SK-N-SH (cell line): ENCODE measurements around the gene NPW.

ENCODE experiments used
- CTCF ChIP-seq: fragments of 200-600 bp; sonication (generic); IDR thresholded peaks from 2 replicates; pipeline ENCODE4 v1.6.1; 2017; ENCODE audit warnings: antibody characterized with exemption, mild to moderate bottlenecking, moderate library complexity
- EP300 ChIP-seq, 2 experiments: IDR thresholded peaks; 2 replicates each; pipeline versions ENCODE4 v1.4.0 to v1.6.1; 2012; ENCODE audit warnings: borderline replicate concordance in 1 of 2, low read depth in 1 of 2, low read length in 1 of 2
- FOSL2 ChIP-seq: IDR thresholded peaks from 2 replicates; pipeline ENCODE4 v1.4.0; 2012; ENCODE audit warnings: low read depth, mild to moderate bottlenecking, moderate library complexity, borderline replicate concordance
- GATA2 ChIP-seq: sonication (generic); formaldehyde crosslinking; IDR thresholded peaks from 2 replicates; pipeline ENCODE4 v1.5.0; 2020; ENCODE audit warnings: mild to moderate bottlenecking, missing genetic modification reagents
- JUND ChIP-seq: IDR thresholded peaks from 2 replicates; pipeline ENCODE4 v1.4.0; 2012
- RCOR1 ChIP-seq: fragments of 150-350 bp; IDR thresholded peaks from 2 replicates; pipeline ENCODE4 v1.6.1; 2017; ENCODE audit warnings: antibody characterized with exemption, low read length

DNA sequence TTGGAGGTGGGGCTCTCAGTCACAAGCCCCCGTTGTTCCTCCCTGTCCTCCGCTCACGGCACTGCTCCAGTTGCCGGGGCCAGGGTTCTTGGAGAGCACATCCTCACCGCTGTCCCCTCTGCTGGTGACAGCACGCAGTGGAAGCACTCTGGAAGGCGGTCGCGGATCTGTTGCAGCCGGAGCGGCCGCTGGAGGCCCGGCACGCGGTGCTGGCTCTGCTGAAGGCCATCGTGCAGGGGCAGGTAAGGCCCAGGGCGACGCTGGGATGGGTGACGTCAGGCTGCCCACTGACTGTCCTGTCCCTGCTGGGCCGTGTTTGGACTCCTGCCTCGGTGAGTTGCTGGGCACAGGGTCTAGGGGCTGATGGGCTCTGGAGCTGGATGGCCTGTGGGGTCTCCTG, 33.6 kb downstream of the NPW start:
- no peak for TF ChIP-seq RCOR1
- no peak for TF ChIP-seq CTCF
- no peak for TF ChIP-seq GATA2
- TF ChIP-seq FOSL2, result no peak
- no peak for TF ChIP-seq EP300 (IDR thresholded peaks at IDR 0.05; ENCODE audit: borderline replicate concordance in 1 of 2, low read depth in 1 of 2, low read length in 1 of 2)
- TF ChIP-seq JUND, result no peak
